ENCODE measurements around the gene DMBX1.
A peak's percentile ranks its signal among the peaks of the same experiment; 100 is the strongest.

Gene DMBX1

DNA sequence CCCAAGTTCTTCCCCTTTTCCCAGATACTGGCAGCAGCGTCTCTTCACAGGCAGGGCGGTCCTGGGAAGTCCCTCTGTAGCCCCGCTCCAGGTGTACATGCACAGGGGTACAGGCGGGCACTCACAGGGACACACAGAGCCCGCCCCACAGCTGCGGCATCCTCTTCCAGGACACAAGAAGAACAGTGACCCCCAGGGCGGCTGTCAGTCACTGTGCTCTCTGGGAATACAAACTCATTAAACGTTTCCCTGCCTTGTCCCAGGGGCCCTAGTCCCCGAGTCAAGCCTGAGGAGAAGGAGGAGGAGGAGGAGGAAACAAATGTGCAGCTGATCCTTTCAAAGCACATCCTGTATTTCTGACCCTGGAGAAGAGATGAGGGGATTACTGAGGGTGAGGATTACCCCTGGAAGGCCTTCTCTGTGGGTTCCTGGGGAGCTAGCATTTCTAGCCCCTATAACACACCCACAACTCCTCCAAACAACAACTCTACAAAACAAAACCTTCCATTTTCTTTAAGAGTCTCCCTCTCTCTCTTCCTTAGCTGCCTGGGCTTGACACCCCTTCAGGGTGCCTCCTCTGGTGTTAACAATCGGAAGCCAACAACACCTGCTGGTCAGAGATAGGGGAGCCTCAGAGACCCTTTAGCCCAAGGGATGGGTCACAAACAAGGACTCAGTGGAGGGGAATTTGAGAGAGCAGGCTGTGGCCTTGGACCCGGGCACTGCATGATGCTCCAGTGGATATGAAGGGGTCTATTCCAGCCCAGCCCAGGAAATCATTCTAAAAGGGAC lies 28.4 kb upstream of the DMBX1 start:
- DNase-seq: no peak

DNA sequence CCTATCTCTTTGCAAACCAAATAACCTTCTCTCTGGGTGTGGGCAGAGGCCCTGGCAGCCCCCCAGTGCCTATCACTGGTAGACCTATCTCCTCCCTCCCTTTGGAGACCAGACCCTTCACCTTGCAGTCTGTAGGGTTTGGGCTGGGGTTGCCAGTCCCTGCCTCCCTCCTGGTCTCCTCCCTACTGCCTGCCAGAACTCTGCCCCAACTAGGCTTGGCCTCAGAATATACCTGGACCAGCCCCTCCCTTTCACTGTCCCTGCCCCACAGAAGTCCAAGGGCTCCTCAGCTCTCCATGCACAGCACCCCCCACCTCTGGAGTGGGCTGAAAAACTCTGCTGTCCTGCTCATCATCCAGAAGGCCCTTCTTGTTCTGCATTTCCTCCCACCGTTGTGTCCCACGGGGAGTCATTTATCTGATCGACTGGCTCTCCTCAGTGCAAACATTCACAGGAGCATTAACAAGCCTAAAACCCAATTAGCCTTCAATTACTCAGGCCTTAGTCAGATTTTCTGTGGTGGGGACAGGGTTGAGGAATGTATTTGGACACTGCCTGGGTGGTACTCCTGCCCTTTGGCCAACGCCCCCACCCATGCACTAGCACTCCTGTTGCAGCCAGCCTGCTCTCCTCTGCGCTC lies 27.7 kb upstream of the DMBX1 start:
- DNase-seq: no peak

GRCh38 chr1:46464013-46464548 lies 25.6 kb upstream of the DMBX1 start:
- no peak for DNase-seq

GRCh38 chr1:46464915-46465314 lies 24.7 kb upstream of the DMBX1 start:
- no peak for DNase-seq

DNA sequence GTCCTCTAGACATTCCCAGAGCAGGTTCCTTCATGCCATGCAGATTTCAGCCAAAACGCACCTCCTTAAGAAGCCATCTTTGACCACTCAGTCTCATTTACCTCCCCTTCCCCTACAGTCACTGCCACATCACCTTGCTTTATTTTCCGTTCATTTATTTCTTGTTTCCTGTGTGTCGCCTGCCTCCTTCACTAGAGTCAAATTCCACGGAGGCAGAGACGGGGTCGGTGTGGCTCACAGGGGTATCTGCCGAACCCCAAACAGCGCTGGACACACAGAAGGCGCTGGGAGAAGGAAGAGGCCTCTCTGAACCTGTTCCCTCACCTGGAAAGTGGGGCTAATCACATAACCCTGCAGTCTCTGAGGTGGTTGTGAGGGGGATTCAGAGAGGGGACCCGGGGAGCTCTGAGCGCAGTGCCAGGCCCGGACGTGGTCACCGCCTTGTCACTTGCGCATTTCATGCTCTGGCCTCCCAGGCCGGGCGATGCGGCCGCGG lies 23.6 kb upstream of the DMBX1 start:
- no peak for DNase-seq

GRCh38 chr1:46466477-46467182 lies 23.0 kb upstream of the DMBX1 start:
- DNase-seq: no peak

DNA sequence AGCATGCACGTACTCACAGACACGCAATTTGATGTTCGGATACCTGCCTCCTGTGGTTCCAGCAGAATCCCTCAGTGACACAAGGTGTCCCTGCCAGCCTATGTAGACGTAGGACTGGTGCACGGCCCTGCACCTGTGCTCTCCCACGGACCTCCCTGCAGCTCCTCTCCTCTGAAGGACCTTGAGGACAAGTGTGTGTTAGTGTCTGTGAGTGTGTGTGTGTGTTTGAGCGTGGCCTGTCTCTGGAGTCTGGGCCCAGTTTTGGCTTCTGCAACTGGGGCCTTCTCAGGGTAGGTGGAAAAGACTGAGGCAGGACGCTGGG lies 22.5 kb upstream of the DMBX1 start:
- DNase-seq: no peak

GRCh38 chr1:46469881-46470280 lies 19.8 kb upstream of the DMBX1 start:
- no peak for DNase-seq

DNA sequence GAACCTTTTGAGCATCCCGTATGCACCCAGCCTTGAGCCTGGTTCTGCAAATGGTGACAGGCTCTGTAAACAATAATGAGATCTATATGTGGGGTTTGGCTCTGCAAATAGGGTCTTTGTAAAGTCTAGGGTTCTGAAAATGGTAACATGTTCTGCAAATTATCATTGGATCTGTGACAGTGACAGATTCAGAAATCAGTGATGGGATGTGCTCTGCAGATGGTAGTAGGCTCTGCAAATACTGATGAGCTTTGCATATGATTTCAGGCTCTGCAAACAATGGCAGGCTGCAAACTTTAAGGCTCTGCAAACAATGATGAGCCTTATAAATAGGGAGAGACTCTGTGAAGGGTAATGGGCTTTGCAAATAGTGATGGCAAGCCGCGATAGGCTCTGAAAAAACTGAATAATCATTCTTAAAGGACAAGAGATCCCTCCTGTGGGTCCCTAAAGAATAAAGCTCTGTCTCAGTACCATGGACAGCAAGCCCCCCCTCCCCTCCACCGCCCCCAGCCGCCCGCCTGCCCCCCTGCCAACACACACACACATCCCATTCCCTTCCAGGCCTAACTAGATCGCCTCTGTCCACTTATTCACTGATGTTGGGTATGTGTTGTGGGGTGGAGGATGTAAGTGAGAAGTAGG lies 17.7 kb upstream of the DMBX1 start:
- no peak for DNase-seq

- no peak for DNase-seq
Measured at GRCh38 chr1:46472498-46473181, 17.0 kb upstream of the DMBX1 start.

- DNase-seq: no peak
Measured at GRCh38 chr1:46473991-46474390, 15.6 kb upstream of the DMBX1 start.

GRCh38 chr1:46474570-46474969 lies 15.1 kb upstream of the DMBX1 start:
- no peak for DNase-seq

- no peak for DNase-seq
Measured at GRCh38 chr1:46476673-46477072, 13.0 kb upstream of the DMBX1 start.

- DNase-seq: peak; percentile 78
Measured at GRCh38 chr1:46477153-46477929, 12.3 kb upstream of the DMBX1 start.

- DNase-seq: no peak
Measured at GRCh38 chr1:46478721-46479485, 10.7 kb upstream of the DMBX1 start.

- DNase-seq: no peak
Measured at GRCh38 chr1:46479744-46480350, 9.8 kb upstream of the DMBX1 start.

DNA sequence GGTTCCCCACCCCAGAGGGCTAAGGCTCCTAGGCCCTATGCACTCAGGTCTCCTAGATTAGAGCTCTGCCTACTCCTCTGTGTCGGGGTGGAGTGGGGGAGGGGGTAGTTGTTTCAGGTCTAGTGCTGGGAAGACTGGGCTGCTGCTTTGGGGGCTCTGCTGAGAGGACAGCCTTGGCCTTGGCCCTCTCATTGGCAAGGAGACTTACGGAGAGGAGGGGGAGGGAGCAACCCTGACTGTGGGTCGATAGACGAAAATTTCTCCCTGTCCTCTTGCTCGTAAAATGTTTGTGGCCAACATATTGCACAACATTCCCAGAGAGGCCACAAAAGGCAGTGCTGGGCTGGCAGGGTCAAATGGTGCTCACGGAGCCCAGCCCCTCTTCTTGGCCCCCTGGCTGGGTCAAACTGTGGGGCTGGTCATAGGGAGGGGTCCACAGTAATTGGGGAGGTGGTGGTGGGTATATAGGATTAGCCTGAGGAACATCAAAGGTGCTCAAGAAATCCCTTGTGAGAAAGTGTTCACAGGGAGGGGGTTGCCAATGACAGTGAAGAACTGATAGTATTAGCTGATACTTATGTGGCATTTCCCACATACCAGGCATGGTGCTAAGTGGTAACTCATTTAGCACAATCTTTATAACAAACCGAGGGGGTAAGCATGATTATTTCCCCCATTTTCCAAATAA lies 8.5 kb upstream of the DMBX1 start:
- no peak for DNase-seq

DNA sequence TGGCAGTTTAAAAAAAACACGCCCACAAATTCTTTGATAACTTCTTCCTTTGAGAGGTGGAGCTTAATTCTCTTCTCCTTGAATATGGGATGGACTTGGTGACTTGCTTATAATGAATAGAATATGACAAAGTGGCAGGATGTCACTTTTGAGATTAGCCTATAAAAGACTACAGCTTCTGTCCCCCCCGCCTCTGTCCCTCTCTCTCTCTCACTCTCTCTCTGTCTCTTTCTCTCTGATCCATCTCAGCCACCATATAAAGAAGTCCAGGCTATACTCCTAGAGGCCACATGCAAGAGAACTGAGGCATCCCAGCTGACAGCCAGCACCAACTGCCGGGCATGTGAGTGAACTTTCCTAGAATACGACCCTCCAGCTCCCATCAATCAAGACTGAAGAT lies 7.7 kb upstream of the DMBX1 start:
- DNase-seq: no peak

GRCh38 chr1:46483589-46483988 lies 6.0 kb upstream of the DMBX1 start:
- DNase-seq: no peak
